Fibroblast of peridontal ligament (primary cell): Measurements from ENCODE around the gene SH3RF3.

Experiments used
- DNase-seq: peaks from one replicate; pipeline ENCODE4 v3.0.0-alpha.2; 2010; ENCODE audit errors: extremely low read depth

The SH3RF3 gene

DNA sequence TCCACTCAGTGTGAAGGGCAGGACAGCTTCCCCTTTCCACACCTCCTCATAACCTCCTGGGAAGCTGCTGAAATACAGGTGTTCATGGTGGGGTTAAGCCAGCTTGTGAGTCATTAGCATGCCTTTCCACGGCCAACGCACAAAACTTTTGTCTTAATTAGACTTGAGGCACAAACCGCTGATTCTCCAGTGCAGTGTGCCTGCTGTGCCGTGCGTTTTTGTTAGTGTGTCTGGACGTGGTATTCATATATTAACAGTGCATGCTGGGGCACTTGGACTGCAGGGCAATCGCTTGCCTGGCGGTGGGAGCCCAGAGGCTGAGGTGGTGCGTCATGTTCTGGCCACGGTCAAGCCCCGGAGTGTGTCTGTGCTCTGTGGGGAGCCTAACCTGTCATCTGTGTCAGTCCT is 156.2 kb downstream of the SH3RF3 start:
- no peak for DNase-seq

DNA sequence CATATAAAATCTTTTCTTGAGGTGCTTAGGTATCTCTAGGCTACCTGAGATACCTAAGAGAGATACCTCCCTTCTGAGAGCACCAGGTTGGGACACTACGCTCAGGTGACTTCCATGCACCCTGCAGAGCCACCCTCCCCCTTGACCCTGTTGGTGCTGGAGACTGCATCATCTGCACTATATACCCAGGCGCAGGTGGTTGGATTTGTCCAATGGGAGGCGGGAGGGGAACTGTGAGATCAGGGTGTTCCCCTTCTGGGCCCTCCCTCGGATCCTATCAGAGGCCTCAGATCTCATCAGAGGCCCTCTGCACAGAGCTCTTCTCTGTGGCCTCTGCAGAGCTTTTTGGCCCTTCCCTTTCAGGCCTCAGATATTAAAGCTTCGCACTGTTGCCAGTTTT is 158.4 kb downstream of the SH3RF3 start:
- no peak for DNase-seq

DNA sequence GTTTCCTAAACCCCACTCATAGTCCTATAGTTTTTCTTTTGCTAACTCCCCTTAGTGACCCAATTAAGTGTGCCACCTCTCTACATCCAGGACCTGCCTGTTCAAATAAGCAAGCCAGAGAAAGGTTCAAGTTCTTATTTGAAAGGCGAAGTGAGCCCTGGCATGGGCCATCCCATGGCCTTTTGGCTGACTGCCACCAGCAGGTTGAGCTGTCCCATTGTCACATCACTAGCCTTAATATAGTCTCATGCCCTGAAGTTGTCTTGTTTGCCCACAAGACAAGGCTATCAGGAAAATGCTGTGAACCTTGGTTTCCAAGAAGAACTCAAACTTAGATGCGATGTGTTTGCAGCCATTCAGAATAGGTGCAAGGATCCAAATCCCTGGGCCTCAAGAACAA is 158.8 kb downstream of the SH3RF3 start:
- no peak for DNase-seq

DNA sequence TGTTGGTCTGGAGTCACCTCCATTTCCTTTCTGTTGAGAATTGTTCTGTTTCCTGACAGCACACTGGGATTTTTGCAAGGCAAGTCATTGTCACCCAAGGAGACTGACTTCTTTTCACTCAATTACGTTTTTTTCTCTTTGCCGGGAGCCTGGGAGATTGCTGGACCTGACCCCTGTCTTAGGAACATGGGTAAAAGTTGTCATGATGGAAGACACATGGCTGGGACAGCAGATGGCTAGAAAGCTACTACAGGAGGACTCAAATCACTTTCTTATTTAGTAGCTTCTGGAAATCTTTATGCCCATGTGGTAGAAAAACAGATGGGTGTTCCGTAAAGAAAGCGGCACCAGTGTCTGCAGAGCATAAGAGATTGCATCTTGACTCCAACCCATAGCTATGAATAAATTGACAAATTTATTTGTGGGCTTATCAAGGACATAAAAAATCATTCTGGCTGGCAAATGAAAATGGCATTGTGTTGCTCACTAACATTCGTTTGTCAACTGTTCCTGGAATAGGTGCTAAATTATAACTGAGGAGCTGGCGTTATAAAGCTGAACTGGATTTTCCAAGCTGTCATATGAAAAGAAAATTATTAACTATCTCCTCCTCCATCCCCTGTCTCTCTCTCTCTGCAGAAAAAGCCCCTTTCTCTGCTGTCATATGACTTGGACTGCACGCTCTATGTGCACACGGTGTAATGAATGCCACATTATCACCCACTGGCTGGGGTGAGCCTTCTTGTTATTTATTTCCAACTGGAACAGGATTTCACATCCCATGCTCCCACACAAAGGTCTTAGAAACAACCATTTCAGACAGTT is 159.8 kb downstream of the SH3RF3 start:
- DNase-seq: no peak

DNA sequence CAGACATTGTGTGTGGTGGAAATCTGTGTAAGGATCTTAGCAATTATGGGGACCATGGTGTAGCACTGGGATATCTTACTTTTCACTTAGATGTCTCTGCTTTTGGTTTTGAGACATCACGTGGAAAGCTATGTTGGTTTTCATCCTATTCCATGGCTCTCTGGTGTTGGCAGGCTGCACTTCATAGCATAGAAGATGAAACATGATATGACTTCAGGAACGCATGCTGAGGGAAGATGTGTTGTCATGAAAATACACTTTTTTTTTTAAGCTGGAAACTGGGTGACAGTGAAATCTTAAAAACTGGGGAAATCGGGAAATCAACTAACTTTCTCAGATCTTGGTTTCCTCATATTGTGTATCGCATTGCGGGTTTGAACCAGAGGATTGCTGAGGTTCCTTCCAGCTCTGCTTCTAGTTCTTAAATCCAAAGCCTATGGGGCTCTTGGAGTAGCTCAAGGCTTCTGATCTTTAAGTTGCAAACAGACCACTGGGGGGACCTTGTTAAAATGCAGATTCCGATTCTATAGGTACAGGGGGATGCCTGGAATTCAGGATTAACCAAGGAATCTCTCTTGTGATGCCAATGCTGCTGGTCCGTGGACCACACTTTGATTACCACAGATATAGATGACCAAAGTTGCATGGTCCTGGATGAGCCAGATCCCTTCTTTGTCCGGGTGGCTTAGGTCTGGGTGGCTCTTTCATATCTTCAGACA is 160.7 kb downstream of the SH3RF3 start:
- DNase-seq: peak; percentile 38

DNA sequence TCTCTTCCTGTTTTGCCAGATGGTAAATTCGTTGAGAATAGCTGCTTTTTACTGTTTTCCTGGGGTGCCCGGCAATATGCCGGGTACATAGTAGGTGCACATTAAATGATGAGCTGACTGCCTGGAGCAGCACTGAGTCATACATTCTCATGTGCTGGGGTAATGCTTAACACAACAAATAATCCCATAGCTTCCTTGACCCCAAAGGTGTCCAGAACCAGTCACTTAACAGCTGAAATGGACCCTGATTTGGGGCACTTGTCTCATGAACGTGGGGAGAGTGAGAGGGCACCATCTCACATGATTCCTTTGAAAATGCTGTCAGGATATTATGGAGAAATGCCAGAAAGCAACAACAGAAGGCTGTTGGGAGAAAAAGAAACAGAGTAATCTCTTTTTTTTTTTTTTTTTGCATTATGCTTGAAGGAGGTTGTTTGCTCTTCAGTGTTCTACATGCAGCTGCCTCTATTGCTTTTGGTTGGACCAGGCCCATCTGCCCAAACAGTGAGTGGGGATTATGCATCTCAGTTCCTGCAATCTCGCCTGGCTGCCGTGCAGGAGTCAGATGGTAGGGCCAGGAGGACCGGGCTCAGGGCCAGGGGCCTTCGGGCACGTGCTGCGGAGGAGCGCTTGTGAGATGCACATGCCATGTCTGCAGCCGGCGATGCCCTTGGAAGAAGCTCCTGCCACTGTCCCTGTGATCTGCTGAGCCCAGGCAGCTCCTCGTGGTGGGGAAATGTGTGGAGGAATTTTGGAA is 162.1 kb downstream of the SH3RF3 start:
- DNase-seq: no peak

DNA sequence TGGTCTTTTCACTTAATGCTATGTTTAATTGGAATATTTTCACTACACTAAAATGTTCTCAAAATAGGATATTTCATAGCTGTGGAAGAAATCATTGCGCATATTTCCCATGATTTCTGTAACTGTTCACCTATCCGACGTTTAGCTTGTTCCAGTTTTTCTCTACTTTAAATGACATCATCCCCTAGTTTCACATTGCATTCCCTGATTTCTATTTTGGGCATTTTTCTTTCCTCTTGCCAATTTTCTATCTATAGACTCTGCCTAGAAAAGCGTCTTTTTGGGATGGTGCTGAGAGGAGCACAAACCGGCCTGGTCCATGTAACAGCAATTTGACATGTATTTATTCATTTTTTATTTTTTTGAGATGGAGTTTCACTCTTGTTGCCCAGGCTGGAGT is 163.4 kb downstream of the SH3RF3 start:
- no peak for DNase-seq

DNA sequence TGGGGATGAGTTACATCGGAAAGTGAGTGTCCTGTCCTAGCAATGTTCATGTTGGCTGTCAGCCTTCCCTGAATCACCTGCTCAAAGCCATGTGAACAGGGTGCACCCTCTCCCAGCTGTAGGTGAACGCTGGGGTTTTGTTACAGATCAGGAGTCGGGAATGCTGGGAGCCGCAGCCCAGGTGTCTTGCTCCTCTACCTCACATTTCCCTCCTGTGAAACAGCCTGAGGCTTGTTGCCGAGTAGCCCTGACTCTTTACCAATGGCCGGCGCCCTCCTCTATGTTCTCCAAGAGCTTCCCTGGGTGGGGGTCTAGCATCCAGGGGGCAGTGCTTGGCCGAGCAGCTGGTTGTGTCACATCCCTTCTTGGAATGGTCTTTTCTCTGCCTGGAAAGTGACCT is 164.7 kb downstream of the SH3RF3 start:
- DNase-seq: no peak

DNA sequence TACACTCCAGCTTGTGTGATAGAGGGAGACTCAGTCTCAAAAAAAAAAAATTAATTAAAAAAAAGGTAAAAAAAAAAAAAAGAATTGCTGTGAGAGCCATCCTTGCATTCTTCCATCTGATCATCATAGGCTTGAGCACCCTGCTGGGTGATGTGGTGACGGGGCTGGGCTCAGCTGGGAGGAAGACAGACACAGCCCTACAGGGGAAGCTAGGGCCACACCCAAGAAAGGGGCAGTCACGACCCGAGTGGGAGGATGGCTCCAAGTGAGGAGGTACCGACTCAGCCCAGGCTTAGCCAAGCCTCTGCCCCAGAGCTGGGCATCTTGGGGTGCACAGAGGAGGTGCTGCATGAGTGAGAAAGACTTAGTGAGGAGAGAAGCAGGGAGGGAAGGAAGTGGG is 165.5 kb downstream of the SH3RF3 start:
- DNase-seq: no peak

DNA sequence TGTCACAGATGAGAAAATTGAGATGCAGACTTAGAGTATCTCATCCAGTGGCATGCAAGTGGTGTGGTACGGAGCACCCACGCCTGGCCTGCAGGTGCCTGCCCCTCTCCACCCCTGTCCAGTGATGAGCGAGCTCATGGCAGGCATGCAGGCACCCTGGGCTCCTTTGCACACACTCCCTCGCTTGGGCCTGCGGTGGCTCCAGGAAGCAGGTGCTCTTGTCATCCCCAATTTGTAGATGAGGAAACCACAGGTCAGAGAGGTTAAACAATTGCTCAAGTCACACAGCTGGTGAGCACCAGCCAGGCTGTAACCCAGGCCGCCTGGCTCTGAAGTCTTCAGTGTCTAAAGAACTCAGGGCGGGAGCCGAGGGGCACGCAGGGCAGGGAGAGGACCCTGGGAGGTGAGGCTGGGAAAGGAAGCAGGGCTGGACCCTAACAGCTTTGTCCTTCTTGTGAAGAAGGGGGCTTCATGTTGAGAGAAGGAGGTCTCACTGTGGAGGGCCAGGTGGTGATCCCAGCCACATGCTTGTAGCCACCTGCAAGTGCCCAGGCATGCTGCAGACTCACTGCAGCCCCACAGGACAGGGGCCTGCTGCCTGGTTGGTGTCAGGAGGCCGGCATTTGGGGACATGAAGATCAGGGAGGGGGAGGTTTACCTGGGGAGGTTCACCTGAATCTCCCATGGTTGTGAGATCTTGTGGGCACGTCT is 166.2 kb downstream of the SH3RF3 start:
- DNase-seq: no peak

DNA sequence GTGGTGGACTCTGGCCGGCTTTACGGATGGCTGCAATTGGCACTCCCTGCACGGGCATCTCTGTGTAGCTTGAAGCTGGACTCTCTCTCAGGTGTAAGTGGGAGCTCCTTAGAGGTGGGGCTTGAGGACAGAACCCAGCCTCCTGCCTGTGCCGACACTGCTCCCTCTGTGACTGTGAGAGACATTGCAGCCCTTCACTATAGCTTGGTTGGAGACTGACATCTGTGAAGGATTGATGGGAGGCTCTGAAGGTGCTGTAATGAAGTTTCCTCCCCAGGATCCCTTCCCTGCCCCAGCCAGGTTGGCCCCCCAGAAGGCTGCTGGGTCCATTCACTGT is 166.7 kb downstream of the SH3RF3 start:
- DNase-seq: no peak

DNA sequence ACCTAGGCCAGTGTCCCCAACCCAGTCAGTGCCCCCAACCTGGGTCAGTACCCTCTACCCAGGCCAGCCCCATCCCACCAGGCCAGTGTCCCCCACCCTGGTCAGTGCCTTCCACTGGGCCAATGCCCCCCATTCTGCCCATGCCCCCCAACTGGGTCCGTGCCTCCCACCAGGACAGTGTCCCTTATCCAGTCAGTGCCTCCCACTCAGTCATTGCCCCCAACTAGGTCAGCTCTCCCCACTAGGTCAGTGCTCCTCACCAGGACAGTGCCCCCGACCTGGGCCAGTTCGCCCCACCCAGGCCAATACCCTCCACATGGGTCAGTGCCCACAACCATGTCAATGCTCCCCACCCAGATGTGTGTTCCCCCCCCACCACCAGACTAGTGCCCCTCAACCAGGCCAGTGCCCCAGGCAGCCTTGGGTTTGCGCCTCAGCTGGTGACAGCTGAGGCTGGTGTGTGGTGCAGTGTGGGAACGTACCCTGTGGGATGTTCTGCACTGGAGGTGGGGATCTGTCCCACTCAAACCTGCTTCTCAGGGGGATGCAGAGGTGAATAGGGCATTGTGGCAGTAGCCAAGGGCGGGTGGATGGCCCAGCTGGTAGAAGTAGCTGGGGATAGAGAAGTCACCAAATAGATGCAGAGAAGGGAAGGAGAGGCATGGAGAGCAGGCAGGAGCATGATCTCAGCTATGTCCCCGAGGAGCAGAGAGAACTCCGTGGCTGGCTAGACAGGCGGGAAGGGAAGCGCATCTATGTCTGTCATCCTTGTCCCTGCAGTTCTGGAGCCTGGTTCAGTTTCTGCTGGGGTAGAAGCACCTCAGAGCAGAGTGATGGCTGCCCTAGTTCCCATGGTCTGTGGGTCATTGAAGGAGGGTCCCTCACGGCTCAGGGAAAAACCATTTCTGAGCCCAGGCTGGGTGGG is 168.8 kb downstream of the SH3RF3 start:
- no peak for DNase-seq

DNA sequence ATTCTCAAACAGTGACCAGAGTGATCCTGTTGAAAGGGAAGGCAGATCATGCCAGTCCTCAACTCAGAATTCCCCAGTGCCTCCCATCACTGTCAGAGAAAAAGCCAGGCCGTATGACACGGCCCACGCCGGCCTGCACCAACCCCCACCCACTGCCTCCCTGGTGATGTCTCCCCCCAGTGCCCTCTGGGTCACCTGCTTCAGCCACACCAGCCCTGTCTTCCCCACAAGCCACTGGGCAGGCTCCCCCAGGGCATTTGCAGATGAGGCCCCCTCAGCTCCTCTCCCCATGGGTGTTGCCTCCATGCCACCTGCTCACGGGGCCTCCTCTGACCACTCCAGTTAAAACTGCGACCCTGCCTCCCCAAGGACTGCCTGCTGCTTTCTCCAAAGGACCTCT is 169.8 kb downstream of the SH3RF3 start:
- no peak for DNase-seq

DNA sequence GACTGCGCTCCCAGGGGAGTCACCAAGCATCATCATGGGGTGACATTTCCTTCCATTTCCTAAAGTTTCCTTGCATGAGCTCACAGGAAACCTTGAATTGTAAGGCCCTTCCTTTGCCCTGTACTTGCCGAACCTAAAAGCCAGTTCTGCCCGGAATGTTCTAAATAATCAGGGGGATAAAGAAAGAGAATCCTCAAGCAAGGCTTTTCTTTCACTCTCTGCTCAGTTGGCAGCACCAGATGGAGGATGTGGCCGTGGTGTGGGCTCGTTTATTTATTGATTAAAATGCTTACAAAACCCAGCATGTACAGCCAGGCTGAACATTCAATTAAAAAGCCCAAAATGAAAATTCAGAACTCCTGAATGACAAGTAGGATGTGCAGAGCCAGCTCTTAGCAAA is 170.5 kb downstream of the SH3RF3 start:
- DNase-seq: peak; percentile 38

DNA sequence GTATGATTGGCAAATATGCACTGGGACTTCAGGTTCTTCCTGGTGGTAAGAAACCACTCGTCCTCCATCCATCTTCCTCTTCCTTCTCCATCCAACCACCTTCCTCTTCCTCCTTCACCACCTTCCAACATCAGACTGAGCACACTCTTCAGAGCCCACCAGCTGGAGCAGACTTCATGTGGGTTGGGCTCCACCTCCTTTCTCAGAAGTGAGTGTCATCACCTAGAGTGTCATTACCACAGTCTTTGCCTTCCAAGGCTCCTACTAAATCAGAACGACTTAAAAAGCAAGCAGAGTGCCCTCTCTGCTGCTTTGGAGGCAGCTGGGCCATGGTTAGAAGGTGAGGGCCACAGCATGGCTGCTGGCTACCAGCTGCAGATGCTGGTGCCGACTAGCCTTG is 171.6 kb downstream of the SH3RF3 start:
- DNase-seq: no peak

DNA sequence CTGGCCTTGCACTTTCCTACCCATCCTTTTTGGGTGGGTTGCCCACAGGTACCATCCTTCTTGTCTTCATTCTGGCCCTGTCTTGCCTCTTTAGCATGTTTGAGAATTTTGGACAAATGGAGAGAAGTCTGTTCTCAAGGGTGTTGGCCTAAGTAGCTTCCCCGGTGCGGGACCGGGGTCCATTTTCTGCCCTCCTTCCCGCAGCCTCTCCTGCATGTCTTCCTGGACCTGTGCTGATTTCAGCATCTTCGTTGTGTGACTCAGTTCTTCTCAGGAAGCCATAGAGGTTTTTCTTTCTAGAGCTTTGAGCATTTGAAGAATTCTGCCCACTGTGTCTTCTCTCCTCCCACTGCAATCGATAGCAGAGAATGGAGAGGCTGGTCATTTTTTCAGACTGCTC is 172.7 kb downstream of the SH3RF3 start:
- no peak for DNase-seq

DNA sequence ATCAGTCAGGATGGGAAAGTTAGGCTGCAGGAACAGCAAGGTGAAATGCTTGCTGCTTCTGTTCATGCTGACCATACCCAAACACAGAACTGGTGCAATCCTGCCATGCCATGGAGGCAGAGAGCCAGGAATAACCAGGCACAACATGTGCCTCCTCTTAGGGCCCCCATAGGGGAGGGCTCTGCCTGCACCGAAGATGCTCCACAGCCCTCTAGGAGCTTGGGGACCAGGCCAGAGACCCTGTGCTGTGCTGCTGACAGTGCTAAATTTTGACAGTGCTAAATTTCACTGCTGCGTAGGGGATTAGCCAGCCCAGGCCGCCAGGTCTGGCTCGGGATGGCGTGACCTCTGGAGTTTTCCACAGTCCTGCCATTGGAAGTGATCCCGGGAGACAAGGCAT is 173.3 kb downstream of the SH3RF3 start:
- no peak for DNase-seq

DNA sequence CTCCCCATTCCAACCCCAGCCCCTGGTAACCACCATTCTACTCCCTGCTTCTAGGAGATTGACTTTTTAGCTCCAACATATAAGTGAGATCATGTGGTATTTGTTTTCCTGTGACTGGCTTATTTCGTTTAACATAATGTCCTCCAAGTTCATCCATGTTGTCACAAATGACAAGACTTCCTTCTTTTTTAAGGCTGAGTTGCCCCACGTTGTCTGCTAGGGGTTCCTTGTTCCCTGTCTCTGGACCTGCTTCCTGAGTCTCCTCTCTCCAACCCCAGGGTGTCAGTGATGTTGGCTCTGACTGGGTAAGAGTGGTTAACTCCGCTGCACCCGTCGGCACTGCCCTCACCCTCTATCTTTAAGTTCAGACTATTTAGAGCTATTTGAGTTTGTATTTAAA is 175.2 kb downstream of the SH3RF3 start:
- DNase-seq: no peak

DNA sequence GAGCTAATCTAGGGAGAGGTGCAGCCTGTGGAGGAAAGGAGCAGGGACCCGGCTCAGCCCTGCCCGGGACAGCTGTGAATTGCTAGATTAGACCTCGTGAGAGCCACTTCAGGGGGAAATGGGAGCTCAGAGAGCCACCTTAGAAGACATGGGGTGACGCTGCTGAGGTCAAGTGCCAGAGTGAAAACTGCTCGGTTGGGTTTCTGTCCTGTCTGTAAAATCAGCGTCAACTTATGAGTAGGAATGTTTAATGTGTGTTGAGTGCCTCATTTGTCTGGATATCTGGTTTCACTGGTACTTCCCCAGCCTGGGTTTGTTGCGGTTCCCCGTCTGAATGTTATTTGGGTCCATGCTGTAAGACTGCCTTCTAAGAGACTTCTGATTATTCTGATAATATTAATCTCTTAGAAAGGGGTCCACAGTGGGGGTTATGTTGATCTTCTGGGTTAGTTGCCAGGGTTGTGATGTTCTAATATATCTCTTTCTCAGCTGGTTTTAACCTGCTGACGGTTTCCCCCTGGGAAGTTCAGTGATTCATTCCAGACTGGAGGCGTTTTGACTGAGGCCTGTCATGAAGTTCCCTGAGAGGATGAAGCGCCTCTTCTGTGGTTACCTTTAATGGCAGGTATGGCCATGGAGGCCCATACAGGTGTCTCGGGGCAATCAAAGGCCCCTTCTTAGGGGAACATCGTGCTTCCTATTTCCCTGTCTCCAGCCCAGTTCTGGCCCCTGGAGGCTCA is 175.9 kb downstream of the SH3RF3 start:
- peak; percentile 7 for DNase-seq

DNA sequence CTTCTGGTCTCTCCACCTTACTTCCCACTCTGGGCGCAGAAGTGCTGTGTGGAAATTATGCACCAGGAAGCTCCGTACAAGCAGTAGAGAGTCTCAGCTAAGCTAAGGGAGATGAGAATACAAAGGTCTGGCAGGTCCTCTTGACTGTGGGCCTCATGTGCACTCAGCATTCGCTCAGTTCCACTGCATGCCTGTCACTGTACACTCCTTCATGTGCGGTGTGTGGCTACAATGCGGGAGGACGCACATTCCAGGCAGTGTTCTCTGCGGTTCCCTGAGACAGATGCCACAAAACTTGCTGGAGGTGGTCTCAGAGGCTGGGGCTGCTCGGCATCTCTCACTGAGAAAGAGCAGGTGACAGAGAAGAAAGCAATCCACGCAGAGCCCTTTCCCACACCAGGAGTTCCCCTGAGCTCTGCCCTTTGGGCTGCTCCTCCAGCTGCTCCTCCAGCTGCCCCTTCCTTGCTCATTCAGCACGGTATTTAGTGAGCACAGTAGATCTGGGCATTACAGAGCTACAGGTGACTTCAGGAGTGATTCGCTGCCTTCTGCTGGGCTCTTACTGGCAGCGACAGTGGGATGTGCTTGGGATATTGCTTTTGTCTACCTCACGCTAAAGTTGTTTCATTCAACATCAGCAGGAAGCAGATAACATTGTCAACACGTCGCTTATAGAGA is 176.6 kb downstream of the SH3RF3 start:
- no peak for DNase-seq
